Endothelial cell of umbilical vein (primary cell): ENCODE measurements around the gene ASAH2. TPM values are rescaled to one million over a fixed set of nuclear protein-coding genes. Genes with fewer than 3 reads are reported as not detected.

Experiments
- BruUV-seq: library from RNA; stranded (reverse); fragments of 400-500 nt; replicated peaks from 2 replicates; lab custom pipeline; 2021; lab: Mats Ljungman, UMichigan
- CTCF ChIA-PET: fragments of 300-600, 350-600 bp; sonication (Branson Sonifier 250); formaldehyde crosslinking; loops from one replicate; lab custom pipeline; 2021; ENCODE audit warnings: antibody characterized with exemption, inconsistent platforms; lab: Charles Lee
- POLR2A ChIA-PET: fragments of 300-600, 350-600 bp; sonication (Branson Sonifier 250); formaldehyde crosslinking; loops from one replicate; lab custom pipeline; 2021; ENCODE audit warnings: antibody characterized with exemption, inconsistent platforms; lab: Charles Lee
- DNase-seq: peaks from one replicate; pipeline ENCODE4 v3.0.0-alpha.2; 2011; ENCODE audit warnings: low read depth, low spot score
- FAIRE-seq: peaks from 2 replicates; lab custom pipeline; 2011; peaks lifted over from hg19 to GRCh38; lab: Jason Lieb, UNC
- H2AFZ ChIP-seq: 2 replicates; pipeline ENCODE4 v1.6.0; 2012; ENCODE audit warnings: low read depth, low read length, control low read depth, inconsistent platforms
- H3K27ac ChIP-seq: 2 replicates; pipeline ENCODE4 v1.5.1; 2011; ENCODE audit warnings: low read depth, mild to moderate bottlenecking, control low read depth, low read length, moderate library complexity; ENCODE audit not compliant: insufficient read depth
- H3K27me3 ChIP-seq, 2 experiments: 2 replicates each; pipeline versions ENCODE4 v1.6.0 to v1.6.1; 2011; ENCODE audit warnings: low read length in 2 of 2, mixed read lengths in 1 of 2; ENCODE audit not compliant: control insufficient read depth in 2 of 2, insufficient read depth in 2 of 2
- H3K36me3 ChIP-seq, 2 experiments: 2 replicates in 1 of 2; 3 replicates in 1 of 2; pipeline ENCODE4 v1.5.1; 2011; ENCODE audit warnings: low read length in 2 of 2, mild to moderate bottlenecking in 1 of 2, moderate library complexity in 1 of 2; ENCODE audit not compliant: control insufficient read depth in 2 of 2, insufficient read depth in 2 of 2; ENCODE audit errors: extremely low read depth in 1 of 2
- H3K4me1 ChIP-seq: 3 replicates; pipeline ENCODE4 v1.5.1; 2011; ENCODE audit warnings: mild to moderate bottlenecking, low read length; ENCODE audit not compliant: control insufficient read depth, insufficient read depth; ENCODE audit errors: extremely low read depth
- H3K4me2 ChIP-seq: 2 replicates; pipeline ENCODE4 v1.6.1; 2011; ENCODE audit warnings: low read length, control low read depth, mixed read lengths; ENCODE audit not compliant: insufficient read depth
- H3K4me3 ChIP-seq, 3 experiments: fragments of 200-600 bp in 1 of 3; sonication (generic), shearing (Covaris generic) in 1 of 3; replicated peaks in 1 of 3; 2 replicates each; pipeline ENCODE4 v1.5.1; 2011 to 2016; ENCODE audit warnings: control low read depth in 3 of 3, low read length in 3 of 3, mild to moderate bottlenecking in 2 of 3, inconsistent platforms in 1 of 3, low read depth in 1 of 3, moderate library complexity in 1 of 3; ENCODE audit not compliant: insufficient read depth in 1 of 3
- H3K79me2 ChIP-seq: 2 replicates; pipeline ENCODE4 v1.6.0; 2012; ENCODE audit warnings: low read length, inconsistent platforms; ENCODE audit not compliant: control insufficient read depth, insufficient read depth
- H3K9ac ChIP-seq: replicated peaks from 2 replicates; pipeline ENCODE3; 2011; ENCODE audit warnings: low read length, control low read depth; ENCODE audit not compliant: insufficient read depth; ENCODE audit errors: extremely low read depth
- H3K9me1 ChIP-seq: replicated peaks from 3 replicates; pipeline ENCODE4 v1.6.0; 2011; ENCODE audit warnings: mild to moderate bottlenecking, low read length; ENCODE audit not compliant: control insufficient read depth, insufficient read depth; ENCODE audit errors: extremely low read depth
- H3K9me3 ChIP-seq: replicated peaks from 2 replicates; pipeline ENCODE4 v1.5.1; 2012; ENCODE audit warnings: low read length, inconsistent platforms; ENCODE audit not compliant: control insufficient read depth, insufficient read depth
- H4K20me1 ChIP-seq: replicated peaks from 2 replicates; pipeline ENCODE3; 2011; ENCODE audit warnings: mild to moderate bottlenecking, low read length; ENCODE audit not compliant: control insufficient read depth, insufficient read depth; ENCODE audit errors: extremely low read depth
- EZH2 ChIP-seq: IDR thresholded peaks from 2 replicates; pipeline ENCODE4 v1.6.1; 2012; ENCODE audit warnings: borderline replicate concordance, low read depth, mild to moderate bottlenecking, moderate library complexity, low read length, inconsistent platforms; ENCODE audit not compliant: severe bottlenecking
- GATA2 ChIP-seq: IDR thresholded peaks from 2 replicates; pipeline ENCODE4 v1.7.0; 2011; ENCODE audit warnings: low read depth, mild to moderate bottlenecking, moderate library complexity, mixed read lengths, low read length; ENCODE audit not compliant: insufficient read length, insufficient read depth
- JUN ChIP-seq: IDR thresholded peaks from 2 replicates; pipeline ENCODE4 v1.6.1; 2011; ENCODE audit warnings: borderline replicate concordance, low read depth; ENCODE audit not compliant: insufficient read length, insufficient read depth
- MYC ChIP-seq: IDR thresholded peaks from one replicate; pipeline ENCODE4 v1.6.1; 2011; ENCODE audit warnings: mild to moderate bottlenecking, low read depth, low read length
- POLR2A ChIP-seq: IDR thresholded peaks from 2 replicates; pipeline ENCODE4 v1.6.1; 2012; ENCODE audit warnings: low read depth, mild to moderate bottlenecking, control low read depth, low read length
- POLR2AphosphoS5 ChIP-seq: IDR thresholded peaks from 2 replicates; pipeline ENCODE4 v1.6.1; 2012; ENCODE audit warnings: low read depth, mild to moderate bottlenecking, control low read depth, low read length, moderate library complexity; ENCODE audit not compliant: insufficient read depth
- dilution Hi-C: fragments of 300-500 bp; cut with MboI; formaldehyde crosslinking; loops from one replicate; pipeline ENCODE4 v1.15.0; 2019; ENCODE audit warnings: low sequenced_read_pairs; ENCODE audit not compliant: extremely low pct_ligation_motif_present
- intact Hi-C: fragments of 100-400 bp; cut with micrococcal nuclease; formaldehyde crosslinking; loops from one replicate; pipeline ENCODE4 v1.10.0; 2022
- polyA plus RNA-seq, 4 experiments: library from polyadenylated mRNA; depleted of rRNA in 3 of 4; stranded (reverse) in 3 of 4; unstranded in 1 of 4; fragments of >200 nt; gene quantifications; 2 replicates each; pipeline versions ENCODE4 v1.2.1 to v1.2.3, GENCODE V29; 2011 to 2012; ENCODE audit warnings: missing spikeins in 1 of 4
- total RNA-seq: library from RNA; stranded (reverse); gene quantifications from 2 replicates; pipeline ENCODE4 v1.2.3, GENCODE V29; 2021
- TF ChIP-seq, protein P1 (sequence below): IDR thresholded peaks from 2 replicates; pipeline ENCODE4 v1.6.1; 2011; ENCODE audit not compliant: insufficient read depth, insufficient read length
- TF ChIP-seq, protein P2 (sequence below), 2 donors: IDR thresholded peaks; 1 replicate in 1 of 2; 2 replicates in 1 of 2; pipeline ENCODE4 v1.5.1; 2011; ENCODE audit warnings: low read length in 2 of 2, mild to moderate bottlenecking in 2 of 2, moderate library complexity in 2 of 2, control low read depth in 1 of 2, inconsistent platforms in 1 of 2, low read depth in 1 of 2; ENCODE audit not compliant: insufficient read depth in 1 of 2; ENCODE audit errors: extremely low read depth in 1 of 2

ASAH2 gene
- total and polyA plus RNA-seq, 2 donors (not counting 3 experiments of a cell fraction or from before 2014, with no cell fraction given), result 0.23 to 1.1 TPM

DNA sequence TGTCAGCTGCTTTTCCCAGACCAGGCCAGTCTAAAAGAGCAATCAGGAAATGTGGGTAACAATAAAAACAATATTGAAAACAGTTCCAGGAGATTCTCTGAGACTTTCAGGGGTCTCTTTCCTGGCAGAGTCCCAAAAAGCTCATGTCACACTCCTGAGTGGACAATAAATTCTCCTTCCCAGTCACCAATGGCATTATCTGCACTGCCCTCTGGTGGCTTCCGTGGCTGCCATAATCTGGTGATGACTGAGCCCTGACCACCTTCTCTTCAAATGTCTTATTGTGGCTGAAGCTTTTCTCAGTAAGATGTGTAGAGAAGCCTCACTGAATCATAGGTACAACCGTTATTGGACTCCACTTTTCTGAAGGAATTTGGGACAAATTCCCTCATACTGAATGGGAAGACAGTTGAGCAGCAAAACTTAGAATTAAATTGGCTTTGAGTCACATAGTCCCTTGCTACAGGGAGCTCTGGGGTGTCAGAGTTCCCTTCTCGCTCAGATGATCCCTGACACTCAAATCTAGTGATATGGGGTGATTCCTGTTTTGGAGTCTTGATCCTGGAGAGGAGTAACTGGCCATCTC lies 24.4 kb upstream of the ASAH2 start:
- POLR2A ChIA-PET, result no interaction called here
- peak; percentile 62 for FAIRE-seq
- no peak overlapping the region for H3K4me2 ChIP-seq
- no peaks in the 10 kb centered on the region for H3K36me3 ChIP-seq
- no peaks in the 10 kb centered on the region for H3K79me2 ChIP-seq
- TF ChIP-seq EZH2 (no peak), GATA2 (no peak), JUN (no peak), MYC (no peak), POLR2A (no peak), POLR2AphosphoS5 (no peak)
- TF ChIP-seq, protein P1, sequence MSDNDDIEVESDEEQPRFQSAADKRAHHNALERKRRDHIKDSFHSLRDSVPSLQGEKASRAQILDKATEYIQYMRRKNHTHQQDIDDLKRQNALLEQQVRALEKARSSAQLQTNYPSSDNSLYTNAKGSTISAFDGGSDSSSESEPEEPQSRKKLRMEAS, result no peak
- TF ChIP-seq, protein P2, sequence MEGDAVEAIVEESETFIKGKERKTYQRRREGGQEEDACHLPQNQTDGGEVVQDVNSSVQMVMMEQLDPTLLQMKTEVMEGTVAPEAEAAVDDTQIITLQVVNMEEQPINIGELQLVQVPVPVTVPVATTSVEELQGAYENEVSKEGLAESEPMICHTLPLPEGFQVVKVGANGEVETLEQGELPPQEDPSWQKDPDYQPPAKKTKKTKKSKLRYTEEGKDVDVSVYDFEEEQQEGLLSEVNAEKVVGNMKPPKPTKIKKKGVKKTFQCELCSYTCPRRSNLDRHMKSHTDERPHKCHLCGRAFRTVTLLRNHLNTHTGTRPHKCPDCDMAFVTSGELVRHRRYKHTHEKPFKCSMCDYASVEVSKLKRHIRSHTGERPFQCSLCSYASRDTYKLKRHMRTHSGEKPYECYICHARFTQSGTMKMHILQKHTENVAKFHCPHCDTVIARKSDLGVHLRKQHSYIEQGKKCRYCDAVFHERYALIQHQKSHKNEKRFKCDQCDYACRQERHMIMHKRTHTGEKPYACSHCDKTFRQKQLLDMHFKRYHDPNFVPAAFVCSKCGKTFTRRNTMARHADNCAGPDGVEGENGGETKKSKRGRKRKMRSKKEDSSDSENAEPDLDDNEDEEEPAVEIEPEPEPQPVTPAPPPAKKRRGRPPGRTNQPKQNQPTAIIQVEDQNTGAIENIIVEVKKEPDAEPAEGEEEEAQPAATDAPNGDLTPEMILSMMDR (IDR thresholded peaks at IDR 0.05; ENCODE audit: extremely low read depth in 1 of 2, insufficient read depth in 1 of 2, low read depth in 1 of 2, low read length in 2 of 2), result peak; percentile 52 to 53
- intact Hi-C loops, result loop anchor here (2.0 kb wide), 1 partner anchor 681 kb away; no protein-coding TSS in a partner anchor
- BruUV-seq, result no TSS peak
- dilution Hi-C loops, result no loop called here
- no peak overlapping the region for H3K9ac ChIP-seq
- H3K27ac ChIP-seq, result no peak overlapping the region
- H2AFZ ChIP-seq, result no peak overlapping the region
- CTCF ChIA-PET, result interaction anchor here (0.7 to 3.0 kb wide), 18 partner anchors 9 to 1618 kb away, joined by 3 to 20 read pairs (median 4); partner anchors contain the start of gene SGMS1
- no peaks in the 10 kb centered on the region for H3K9me3 ChIP-seq
- DNase-seq, result peak; percentile 39
- no peak overlapping the region for H3K4me3 ChIP-seq
- H3K9me1 ChIP-seq, result no peaks in the 10 kb centered on the region
- no peaks in the 10 kb centered on the region for H3K4me1 ChIP-seq
- H3K27me3 ChIP-seq, result peaks cover 2 to 10% of the 10 kb centered on the region in 2 experiments
- no peaks in the 10 kb centered on the region for H4K20me1 ChIP-seq
